Endothelial cell of umbilical vein (primary cell): Measurements from ENCODE around the gene CANT1. TPM values are rescaled to one million over a fixed set of nuclear protein-coding genes. Genes with fewer than 3 reads are reported as not detected.

Experiments used
- BruUV-seq: library from RNA; stranded (reverse); fragments of 400-500 nt; replicated peaks from 2 replicates; lab custom pipeline; 2021; lab: Mats Ljungman, UMichigan
- CTCF ChIA-PET: fragments of 300-600, 350-600 bp; sonication (Branson Sonifier 250); formaldehyde crosslinking; loops from one replicate; lab custom pipeline; 2021; ENCODE audit warnings: antibody characterized with exemption, inconsistent platforms; lab: Charles Lee
- POLR2A ChIA-PET: fragments of 300-600, 350-600 bp; sonication (Branson Sonifier 250); formaldehyde crosslinking; loops from one replicate; lab custom pipeline; 2021; ENCODE audit warnings: antibody characterized with exemption, inconsistent platforms; lab: Charles Lee
- DNase-seq: peaks from one replicate; pipeline ENCODE4 v3.0.0-alpha.2; 2011; ENCODE audit warnings: low read depth, low spot score
- FAIRE-seq: peaks from 2 replicates; lab custom pipeline; 2011; peaks lifted over from hg19 to GRCh38; lab: Jason Lieb, UNC
- H2AFZ ChIP-seq: 2 replicates; pipeline ENCODE4 v1.6.0; 2012; ENCODE audit warnings: low read depth, low read length, control low read depth, inconsistent platforms
- H3K27ac ChIP-seq: 2 replicates; pipeline ENCODE4 v1.5.1; 2011; ENCODE audit warnings: low read depth, mild to moderate bottlenecking, control low read depth, low read length, moderate library complexity; ENCODE audit not compliant: insufficient read depth
- H3K27me3 ChIP-seq, 2 experiments: 2 replicates each; pipeline versions ENCODE4 v1.6.0 to v1.6.1; 2011; ENCODE audit warnings: low read length in 2 of 2, mixed read lengths in 1 of 2; ENCODE audit not compliant: control insufficient read depth in 2 of 2, insufficient read depth in 2 of 2
- H3K36me3 ChIP-seq, 2 experiments: 2 replicates in 1 of 2; 3 replicates in 1 of 2; pipeline ENCODE4 v1.5.1; 2011; ENCODE audit warnings: low read length in 2 of 2, mild to moderate bottlenecking in 1 of 2, moderate library complexity in 1 of 2; ENCODE audit not compliant: control insufficient read depth in 2 of 2, insufficient read depth in 2 of 2; ENCODE audit errors: extremely low read depth in 1 of 2
- H3K4me1 ChIP-seq: 3 replicates; pipeline ENCODE4 v1.5.1; 2011; ENCODE audit warnings: mild to moderate bottlenecking, low read length; ENCODE audit not compliant: control insufficient read depth, insufficient read depth; ENCODE audit errors: extremely low read depth
- H3K4me2 ChIP-seq: 2 replicates; pipeline ENCODE4 v1.6.1; 2011; ENCODE audit warnings: low read length, control low read depth, mixed read lengths; ENCODE audit not compliant: insufficient read depth
- H3K4me3 ChIP-seq, 3 experiments: fragments of 200-600 bp in 1 of 3; sonication (generic), shearing (Covaris generic) in 1 of 3; replicated peaks in 1 of 3; 2 replicates each; pipeline ENCODE4 v1.5.1; 2011 to 2016; ENCODE audit warnings: control low read depth in 3 of 3, low read length in 3 of 3, mild to moderate bottlenecking in 2 of 3, inconsistent platforms in 1 of 3, low read depth in 1 of 3, moderate library complexity in 1 of 3; ENCODE audit not compliant: insufficient read depth in 1 of 3
- H3K79me2 ChIP-seq: 2 replicates; pipeline ENCODE4 v1.6.0; 2012; ENCODE audit warnings: low read length, inconsistent platforms; ENCODE audit not compliant: control insufficient read depth, insufficient read depth
- H3K9ac ChIP-seq: replicated peaks from 2 replicates; pipeline ENCODE3; 2011; ENCODE audit warnings: low read length, control low read depth; ENCODE audit not compliant: insufficient read depth; ENCODE audit errors: extremely low read depth
- H3K9me1 ChIP-seq: replicated peaks from 3 replicates; pipeline ENCODE4 v1.6.0; 2011; ENCODE audit warnings: mild to moderate bottlenecking, low read length; ENCODE audit not compliant: control insufficient read depth, insufficient read depth; ENCODE audit errors: extremely low read depth
- H3K9me3 ChIP-seq: replicated peaks from 2 replicates; pipeline ENCODE4 v1.5.1; 2012; ENCODE audit warnings: low read length, inconsistent platforms; ENCODE audit not compliant: control insufficient read depth, insufficient read depth
- H4K20me1 ChIP-seq: replicated peaks from 2 replicates; pipeline ENCODE3; 2011; ENCODE audit warnings: mild to moderate bottlenecking, low read length; ENCODE audit not compliant: control insufficient read depth, insufficient read depth; ENCODE audit errors: extremely low read depth
- EZH2 ChIP-seq: IDR thresholded peaks from 2 replicates; pipeline ENCODE4 v1.6.1; 2012; ENCODE audit warnings: borderline replicate concordance, low read depth, mild to moderate bottlenecking, moderate library complexity, low read length, inconsistent platforms; ENCODE audit not compliant: severe bottlenecking
- FOS ChIP-seq: IDR thresholded peaks from 2 replicates; pipeline ENCODE4 v1.6.1; 2011; ENCODE audit warnings: mild to moderate bottlenecking, low read length, moderate library complexity, borderline replicate concordance; ENCODE audit not compliant: insufficient read depth
- GATA2 ChIP-seq: IDR thresholded peaks from 2 replicates; pipeline ENCODE4 v1.7.0; 2011; ENCODE audit warnings: low read depth, mild to moderate bottlenecking, moderate library complexity, mixed read lengths, low read length; ENCODE audit not compliant: insufficient read length, insufficient read depth
- JUN ChIP-seq: IDR thresholded peaks from 2 replicates; pipeline ENCODE4 v1.6.1; 2011; ENCODE audit warnings: borderline replicate concordance, low read depth; ENCODE audit not compliant: insufficient read length, insufficient read depth
- MYC ChIP-seq: IDR thresholded peaks from one replicate; pipeline ENCODE4 v1.6.1; 2011; ENCODE audit warnings: mild to moderate bottlenecking, low read depth, low read length
- POLR2A ChIP-seq: IDR thresholded peaks from 2 replicates; pipeline ENCODE4 v1.6.1; 2012; ENCODE audit warnings: low read depth, mild to moderate bottlenecking, control low read depth, low read length
- POLR2AphosphoS5 ChIP-seq: IDR thresholded peaks from 2 replicates; pipeline ENCODE4 v1.6.1; 2012; ENCODE audit warnings: low read depth, mild to moderate bottlenecking, control low read depth, low read length, moderate library complexity; ENCODE audit not compliant: insufficient read depth
- dilution Hi-C: fragments of 300-500 bp; cut with MboI; formaldehyde crosslinking; loops from one replicate; pipeline ENCODE4 v1.15.0; 2019; ENCODE audit warnings: low sequenced_read_pairs; ENCODE audit not compliant: extremely low pct_ligation_motif_present
- intact Hi-C: fragments of 100-400 bp; cut with micrococcal nuclease; formaldehyde crosslinking; loops from one replicate; pipeline ENCODE4 v1.10.0; 2022
- polyA plus RNA-seq, 4 experiments: library from polyadenylated mRNA; depleted of rRNA in 3 of 4; stranded (reverse) in 3 of 4; unstranded in 1 of 4; fragments of >200 nt; gene quantifications; 2 replicates each; pipeline versions ENCODE4 v1.2.1 to v1.2.3, GENCODE V29; 2011 to 2012; ENCODE audit warnings: missing spikeins in 1 of 4
- total RNA-seq: library from RNA; stranded (reverse); gene quantifications from 2 replicates; pipeline ENCODE4 v1.2.3, GENCODE V29; 2021
- TF ChIP-seq, protein P1 (sequence below): IDR thresholded peaks from 2 replicates; pipeline ENCODE4 v1.6.1; 2011; ENCODE audit not compliant: insufficient read depth, insufficient read length
- TF ChIP-seq, protein P2 (sequence below), 2 donors: IDR thresholded peaks; 1 replicate in 1 of 2; 2 replicates in 1 of 2; pipeline ENCODE4 v1.5.1; 2011; ENCODE audit warnings: low read length in 2 of 2, mild to moderate bottlenecking in 2 of 2, moderate library complexity in 2 of 2, control low read depth in 1 of 2, inconsistent platforms in 1 of 2, low read depth in 1 of 2; ENCODE audit not compliant: insufficient read depth in 1 of 2; ENCODE audit errors: extremely low read depth in 1 of 2

The CANT1 gene
- total and polyA plus RNA-seq, 2 donors (not counting 3 experiments of a cell fraction or from before 2014, with no cell fraction given), result 85.0 to 93.6 TPM

DNA sequence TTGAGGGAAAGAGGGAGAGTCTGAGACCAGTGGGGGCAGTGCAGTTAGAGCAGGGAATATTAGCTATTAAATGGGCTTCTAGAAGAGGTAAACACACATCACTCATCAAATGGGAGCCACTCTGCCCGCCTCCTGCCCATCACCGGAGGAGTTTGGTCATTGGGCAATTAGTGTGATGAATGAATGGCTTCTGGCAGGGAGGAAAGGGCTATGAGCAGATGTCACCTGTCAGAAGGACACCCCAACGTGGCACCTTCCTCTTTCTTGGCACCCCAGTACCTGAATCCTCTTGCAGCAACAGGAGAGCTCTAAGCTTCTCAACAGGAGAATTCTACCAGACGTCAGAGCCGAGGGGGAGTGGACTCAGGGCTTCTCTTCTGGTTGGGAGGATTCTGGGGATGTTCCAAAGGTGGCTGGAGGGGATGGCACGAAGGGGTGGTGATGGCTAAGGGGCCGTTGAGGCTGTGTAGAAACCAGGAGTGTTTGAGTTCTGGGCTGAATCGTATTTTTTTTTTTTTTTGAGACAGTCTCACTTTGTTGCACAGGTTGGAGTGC is 25.4 kb upstream of the CANT1 start:
- no peak overlapping the region for H3K27ac ChIP-seq
- no TSS peak for BruUV-seq
- FAIRE-seq, result no peak
- CTCF ChIA-PET, result interaction anchor here (0.8 to 8.6 kb wide), 5 partner anchors 7 to 25 kb away, joined by 3 to 91 read pairs (median 25); partner anchors contain the start of gene CANT1
- H3K4me3 ChIP-seq, result no peak overlapping the region
- no peak overlapping the region for H3K9ac ChIP-seq
- peaks cover 10% of the 10 kb centered on the region for H3K4me1 ChIP-seq
- POLR2A ChIA-PET, result no interaction called here
- no peak for DNase-seq
- H2AFZ ChIP-seq, result no peak overlapping the region
- intact Hi-C loops, result no loop called here
- no peak overlapping the region for H3K4me2 ChIP-seq
- H4K20me1 ChIP-seq, result no peaks in the 10 kb centered on the region
- H3K27me3 ChIP-seq, result peaks cover 0 to 6% of the 10 kb centered on the region in 2 experiments
- no peaks in the 10 kb centered on the region for H3K9me1 ChIP-seq
- dilution Hi-C loops, result no loop called here
- TF ChIP-seq, protein P1, sequence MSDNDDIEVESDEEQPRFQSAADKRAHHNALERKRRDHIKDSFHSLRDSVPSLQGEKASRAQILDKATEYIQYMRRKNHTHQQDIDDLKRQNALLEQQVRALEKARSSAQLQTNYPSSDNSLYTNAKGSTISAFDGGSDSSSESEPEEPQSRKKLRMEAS, result no peak
- TF ChIP-seq FOS (no peak), POLR2AphosphoS5 (no peak), GATA2 (no peak), EZH2 (no peak), MYC (no peak), JUN (no peak), POLR2A (no peak)
- TF ChIP-seq, protein P2, sequence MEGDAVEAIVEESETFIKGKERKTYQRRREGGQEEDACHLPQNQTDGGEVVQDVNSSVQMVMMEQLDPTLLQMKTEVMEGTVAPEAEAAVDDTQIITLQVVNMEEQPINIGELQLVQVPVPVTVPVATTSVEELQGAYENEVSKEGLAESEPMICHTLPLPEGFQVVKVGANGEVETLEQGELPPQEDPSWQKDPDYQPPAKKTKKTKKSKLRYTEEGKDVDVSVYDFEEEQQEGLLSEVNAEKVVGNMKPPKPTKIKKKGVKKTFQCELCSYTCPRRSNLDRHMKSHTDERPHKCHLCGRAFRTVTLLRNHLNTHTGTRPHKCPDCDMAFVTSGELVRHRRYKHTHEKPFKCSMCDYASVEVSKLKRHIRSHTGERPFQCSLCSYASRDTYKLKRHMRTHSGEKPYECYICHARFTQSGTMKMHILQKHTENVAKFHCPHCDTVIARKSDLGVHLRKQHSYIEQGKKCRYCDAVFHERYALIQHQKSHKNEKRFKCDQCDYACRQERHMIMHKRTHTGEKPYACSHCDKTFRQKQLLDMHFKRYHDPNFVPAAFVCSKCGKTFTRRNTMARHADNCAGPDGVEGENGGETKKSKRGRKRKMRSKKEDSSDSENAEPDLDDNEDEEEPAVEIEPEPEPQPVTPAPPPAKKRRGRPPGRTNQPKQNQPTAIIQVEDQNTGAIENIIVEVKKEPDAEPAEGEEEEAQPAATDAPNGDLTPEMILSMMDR (IDR thresholded peaks at IDR 0.05; ENCODE audit: extremely low read depth in 1 of 2, insufficient read depth in 1 of 2, low read depth in 1 of 2, low read length in 2 of 2), result no peak
- no peaks in the 10 kb centered on the region for H3K36me3 ChIP-seq
- no peaks in the 10 kb centered on the region for H3K9me3 ChIP-seq
- H3K79me2 ChIP-seq, result no peaks in the 10 kb centered on the region
